ENCODE results near the gene PELI3. TPM values are rescaled to one million over a fixed set of nuclear protein-coding genes. Genes with fewer than 3 reads are reported as not detected.

The PELI3 gene
- total RNA-seq, 1 experiment from 2014 or later = 22.9 TPM

GRCh38 chr11:66473608-66474515 lies 7.2 kb downstream of the PELI3 start:
- POLR2A ChIA-PET (ENCODE audit: unreplicated experiment) = no interaction called here
- no TSS peak for BruUV-seq (replicated peaks)
- Histone ChIP-seq H3K27ac (ENCODE audit: low read length) (no peak overlapping the region), H3K4me1 (ENCODE audit: insufficient read depth, low read length) (0 out of 2 replicates have a peak, but pooled peaks cover under 1% of the 10 kb centered on the region), H3K27me3 (ENCODE audit: low read length) (no peaks in the 10 kb centered on the region), H3K9me3 (ENCODE audit: low read length) (no peaks in the 10 kb centered on the region), H3F3A (ENCODE audit: low read length, unreplicated experiment) (no peaks in the 10 kb centered on the region), H3K4me2 (ENCODE audit: low read length) (no peak overlapping the region), H4K20me1 (ENCODE audit: low read length) (no peaks in the 10 kb centered on the region), H3K36me3 (ENCODE audit: low read depth, low read length) (peaks cover 3% of the 10 kb centered on the region; the same call in 1 of the 2 replicates), H3K9me2 (replicated peaks; ENCODE audit: low read length) (no peaks in the 10 kb centered on the region), H3K79me2 (ENCODE audit: low read length) (0 out of 2 replicates have a peak, but pooled peaks cover 7% of the 10 kb centered on the region), H3K9ac (ENCODE audit: low read length) (no peak overlapping the region), H2AFZ (ENCODE audit: low read length) (no peak overlapping the region), H3K4me3 (ENCODE audit: low read length) (no peak overlapping the region)
- TF ChIP-seq CTCF (conservative IDR thresholded peaks at IDR 0.05; ENCODE audit: low read depth, low read length) = no peak
- TF ChIP-seq EZH2 (IDR thresholded peaks at IDR 0.05; ENCODE audit: low read length, unreplicated experiment) = no peak
- no peak for TF ChIP-seq EZH2phosphoT487 (IDR thresholded peaks at IDR 0.05; ENCODE audit: borderline replicate concordance, low read length)
- intact Hi-C loops (cut with micrococcal nuclease) = no loop called here
- CTCF ChIA-PET = no interaction called here
- ATAC-seq = no peak
- no peak for DNase-seq

- CTCF ChIA-PET = no interaction called here
- intact Hi-C loops (cut with micrococcal nuclease) = no loop called here
- ATAC-seq = no peak
These were observed 8.9 kb downstream of the PELI3 start for GRCh38 chr11:66475349-66476172.

More at GRCh38 chr11:66475349-66476172, 8.9 kb downstream of the PELI3 start:
- no peak overlapping the region for H3K4me3 ChIP-seq (ENCODE audit: low read length)
- no peaks in the 10 kb centered on the region for H4K20me1 ChIP-seq (ENCODE audit: low read length)
- no peak overlapping the region for H3K9ac ChIP-seq (ENCODE audit: low read length)
- no peak for TF ChIP-seq EZH2 (IDR thresholded peaks at IDR 0.05; ENCODE audit: low read length, unreplicated experiment)
- TF ChIP-seq CTCF (conservative IDR thresholded peaks at IDR 0.05; ENCODE audit: low read depth, low read length) = no peak
- no peak for TF ChIP-seq EZH2phosphoT487 (IDR thresholded peaks at IDR 0.05; ENCODE audit: borderline replicate concordance, low read length)
- H3K27ac ChIP-seq (ENCODE audit: low read length) = no peak overlapping the region
- H3K9me3 ChIP-seq (ENCODE audit: low read length) = no peaks in the 10 kb centered on the region
- peaks cover 3% of the 10 kb centered on the region; the same call in 1 of the 2 replicates for H3K36me3 ChIP-seq (ENCODE audit: low read depth, low read length)
- no peaks in the 10 kb centered on the region for H3K27me3 ChIP-seq (ENCODE audit: low read length)
- H3K79me2 ChIP-seq (ENCODE audit: low read length) = peaks cover 14% of the 10 kb centered on the region
- no peaks in the 10 kb centered on the region for H3F3A ChIP-seq (ENCODE audit: low read length, unreplicated experiment)
- H3K9me2 ChIP-seq (replicated peaks; ENCODE audit: low read length) = no peaks in the 10 kb centered on the region
- peaks cover 7% of the 10 kb centered on the region for H3K4me1 ChIP-seq (ENCODE audit: insufficient read depth, low read length)
- DNase-seq = no peak
- no peak overlapping the region for H3K4me2 ChIP-seq (ENCODE audit: low read length)
- POLR2A ChIA-PET (ENCODE audit: unreplicated experiment) = no interaction called here
- H2AFZ ChIP-seq (ENCODE audit: low read length) = no peak overlapping the region
- BruUV-seq (replicated peaks) = no TSS peak
